ENCODE results near the gene PROX1.

DNA sequence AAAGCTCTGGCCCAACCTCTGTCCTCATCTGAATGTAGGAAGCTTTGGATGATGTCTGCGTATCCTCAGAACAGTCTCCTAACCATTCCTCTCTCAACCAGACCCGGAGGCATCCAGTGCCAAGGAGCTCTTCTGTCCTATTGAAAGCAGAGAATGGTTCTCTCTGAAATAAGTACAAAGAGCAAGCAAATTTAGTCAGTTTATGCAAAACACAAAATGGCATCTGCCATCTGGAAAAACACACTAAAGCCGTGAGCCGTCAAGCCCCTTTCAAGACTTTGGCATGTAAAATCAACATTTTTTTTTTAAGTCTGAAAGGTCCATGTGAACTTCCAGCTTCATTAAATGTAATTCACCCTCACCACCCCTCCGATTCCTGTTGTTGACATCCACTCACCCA is 21.7 kb upstream of the PROX1 start:
- no peak for TF ChIP-seq BHLHE40 (IDR thresholded peaks at IDR 0.05; ENCODE audit: low read depth, low read length)
- TF ChIP-seq, protein P1, sequence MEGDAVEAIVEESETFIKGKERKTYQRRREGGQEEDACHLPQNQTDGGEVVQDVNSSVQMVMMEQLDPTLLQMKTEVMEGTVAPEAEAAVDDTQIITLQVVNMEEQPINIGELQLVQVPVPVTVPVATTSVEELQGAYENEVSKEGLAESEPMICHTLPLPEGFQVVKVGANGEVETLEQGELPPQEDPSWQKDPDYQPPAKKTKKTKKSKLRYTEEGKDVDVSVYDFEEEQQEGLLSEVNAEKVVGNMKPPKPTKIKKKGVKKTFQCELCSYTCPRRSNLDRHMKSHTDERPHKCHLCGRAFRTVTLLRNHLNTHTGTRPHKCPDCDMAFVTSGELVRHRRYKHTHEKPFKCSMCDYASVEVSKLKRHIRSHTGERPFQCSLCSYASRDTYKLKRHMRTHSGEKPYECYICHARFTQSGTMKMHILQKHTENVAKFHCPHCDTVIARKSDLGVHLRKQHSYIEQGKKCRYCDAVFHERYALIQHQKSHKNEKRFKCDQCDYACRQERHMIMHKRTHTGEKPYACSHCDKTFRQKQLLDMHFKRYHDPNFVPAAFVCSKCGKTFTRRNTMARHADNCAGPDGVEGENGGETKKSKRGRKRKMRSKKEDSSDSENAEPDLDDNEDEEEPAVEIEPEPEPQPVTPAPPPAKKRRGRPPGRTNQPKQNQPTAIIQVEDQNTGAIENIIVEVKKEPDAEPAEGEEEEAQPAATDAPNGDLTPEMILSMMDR (conservative IDR thresholded peaks at IDR 0.05; ENCODE audit: low read depth, low read length): no peak
- no peak for TF ChIP-seq MXI1 (IDR thresholded peaks at IDR 0.05; ENCODE audit: borderline replicate concordance, low read depth, low read length)
- TF ChIP-seq POLR2A (IDR thresholded peaks at IDR 0.05; ENCODE audit: low read depth, low read length): no peak
- no peak for TF ChIP-seq RAD21 (IDR thresholded peaks at IDR 0.05; ENCODE audit: low read length)

All from IMR-90 (cell line).